ENCODE measurements around the gene DNM3. TPM values are rescaled to one million over a fixed set of nuclear protein-coding genes. Genes with fewer than 3 reads are reported as not detected.
A peak's percentile ranks its signal among the peaks of the same experiment; 100 is the strongest.

DNM3 gene
- total and polyA plus RNA-seq, 2 experiments from 2014 or later = 0.11 to 1.4 TPM

DNA sequence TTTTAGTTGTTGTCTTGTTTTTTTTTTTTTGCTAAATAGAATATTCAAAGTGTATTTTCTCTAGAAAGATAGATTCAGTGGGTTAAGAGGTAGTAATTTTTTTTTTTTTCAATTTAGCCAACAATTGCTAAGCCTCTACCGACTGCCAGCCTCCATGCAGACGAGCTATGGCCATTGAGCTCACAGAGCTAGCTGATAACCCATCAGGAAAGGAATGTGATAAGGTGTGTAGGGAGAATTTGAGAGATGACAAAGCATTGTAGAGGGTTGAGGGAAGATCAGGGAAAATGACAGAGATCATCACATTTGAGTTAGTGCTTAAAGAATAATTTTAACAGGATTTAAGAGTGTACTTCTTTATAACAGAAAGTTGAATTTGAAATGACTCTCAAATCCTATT, 30.6 kb downstream of the DNM3 start:
- H3K4me3 ChIP-seq = no peak overlapping the region
- no peaks in the 10 kb centered on the region for H3K9me3 ChIP-seq (ENCODE audit: low read depth)
- no peak for DNase-seq
- no peaks in the 10 kb centered on the region for H3K27me3 ChIP-seq (replicated peaks; ENCODE audit: insufficient read depth)
- H3K9ac ChIP-seq = no peak overlapping the region
- H3K9me2 ChIP-seq (ENCODE audit: insufficient read depth) = no peaks in the 10 kb centered on the region
- no peak overlapping the region for H3K27ac ChIP-seq
- H3K4me2 ChIP-seq (ENCODE audit: unreplicated experiment) = no peak overlapping the region
- TF ChIP-seq EZH2phosphoT487 (IDR thresholded peaks at IDR 0.05; ENCODE audit: insufficient read depth, low read depth) (no peak), EZH2 (IDR thresholded peaks at IDR 0.05; ENCODE audit: insufficient read depth, poor library complexity, severe bottlenecking) (no peak)
- H3K79me2 ChIP-seq (ENCODE audit: insufficient read depth) = no peaks in the 10 kb centered on the region
- no peak overlapping the region for H2AFZ ChIP-seq
- 80% methylated on average over 2 of the region's 2 CpGs for WGBS, 2 experiments (ENCODE audit: low coverage in 1 of 2, low lambda C conversion rate in 2 of 2, missing lambda C conversion rate in 2 of 2)
- H3K36me3 ChIP-seq (ENCODE audit: low read depth) = no peaks in the 10 kb centered on the region
- in situ Hi-C loops (cut with MboI) = no loop called here
- no peaks in the 10 kb centered on the region for H3F3A ChIP-seq (ENCODE audit: insufficient read depth)
- no peaks in the 10 kb centered on the region for H4K20me1 ChIP-seq (ENCODE audit: insufficient read depth)
- no peaks in the 10 kb centered on the region for H3K4me1 ChIP-seq (ENCODE audit: insufficient read depth)

DNA sequence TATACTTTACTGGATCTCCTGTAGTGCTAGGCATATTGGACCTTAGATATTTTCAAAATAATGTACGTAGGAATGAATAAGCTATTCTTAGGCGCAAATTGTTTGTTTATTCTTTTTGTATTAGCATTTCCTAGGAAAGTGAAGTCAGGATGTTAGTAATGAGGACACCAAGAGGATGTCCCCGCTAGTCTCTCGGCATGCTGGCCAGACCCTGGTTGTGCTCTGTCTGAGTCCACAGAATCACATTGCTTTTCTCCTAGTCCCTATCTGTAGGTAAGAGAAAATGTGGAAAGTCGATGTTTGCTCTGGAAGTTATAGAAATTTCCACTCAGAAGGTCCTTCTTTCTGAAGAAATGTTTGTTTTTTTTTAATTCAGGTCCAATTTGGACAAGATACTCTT, 31.1 kb downstream of the DNM3 start:
- Histone ChIP-seq H2AFZ (no peak overlapping the region), H3K79me2 (ENCODE audit: insufficient read depth) (no peaks in the 10 kb centered on the region), H4K20me1 (ENCODE audit: insufficient read depth) (no peaks in the 10 kb centered on the region), H3F3A (ENCODE audit: insufficient read depth) (no peaks in the 10 kb centered on the region), H3K9ac (no peak overlapping the region), H3K9me3 (ENCODE audit: low read depth) (no peaks in the 10 kb centered on the region), H3K9me2 (ENCODE audit: insufficient read depth) (no peaks in the 10 kb centered on the region), H3K27me3 (replicated peaks; ENCODE audit: insufficient read depth) (no peaks in the 10 kb centered on the region), H3K27ac (no peak overlapping the region), H3K4me1 (ENCODE audit: insufficient read depth) (no peaks in the 10 kb centered on the region), H3K36me3 (ENCODE audit: low read depth) (no peaks in the 10 kb centered on the region), H3K4me2 (ENCODE audit: unreplicated experiment) (no peak overlapping the region), H3K4me3 (no peak overlapping the region)
- no peak for TF ChIP-seq EZH2phosphoT487 (IDR thresholded peaks at IDR 0.05; ENCODE audit: insufficient read depth, low read depth)
- TF ChIP-seq EZH2 (IDR thresholded peaks at IDR 0.05; ENCODE audit: insufficient read depth, poor library complexity, severe bottlenecking) = no peak
- in situ Hi-C loops (cut with MboI) = no loop called here
- no peak for DNase-seq
- WGBS, 2 experiments (ENCODE audit: low coverage in 1 of 2, low lambda C conversion rate in 2 of 2, missing lambda C conversion rate in 2 of 2) = 89 to 93% methylated on average over 5 of the region's 5 CpGs

DNA sequence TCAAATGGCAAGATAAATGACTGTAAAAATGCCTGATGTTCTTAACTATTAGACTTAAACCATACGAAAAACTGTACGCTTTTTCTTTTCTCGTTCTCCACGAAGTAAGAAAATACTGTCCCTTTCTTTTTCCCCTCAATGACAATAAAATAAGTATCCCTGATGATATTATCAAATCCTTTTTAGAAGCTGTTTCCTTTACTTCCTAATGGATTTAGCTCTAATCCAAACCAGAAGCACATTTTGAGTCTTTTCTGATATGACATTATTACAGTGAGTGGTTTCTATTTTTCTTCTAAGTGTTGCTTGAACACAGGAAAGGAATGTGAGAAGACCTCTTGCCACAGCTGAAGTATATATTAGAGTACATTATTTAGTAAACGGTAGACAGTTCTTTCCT, 32.4 kb downstream of the DNM3 start:
- in situ Hi-C loops (cut with MboI) = no loop called here
- Histone ChIP-seq H3K27ac (no peak overlapping the region), H3K4me1 (ENCODE audit: insufficient read depth) (no peaks in the 10 kb centered on the region), H4K20me1 (ENCODE audit: insufficient read depth) (no peaks in the 10 kb centered on the region), H3K4me3 (no peak overlapping the region), H3K36me3 (ENCODE audit: low read depth) (no peaks in the 10 kb centered on the region), H3K4me2 (ENCODE audit: unreplicated experiment) (no peak overlapping the region), H3K27me3 (replicated peaks; ENCODE audit: insufficient read depth) (no peaks in the 10 kb centered on the region), H3K9me2 (ENCODE audit: insufficient read depth) (no peaks in the 10 kb centered on the region), H3F3A (ENCODE audit: insufficient read depth) (no peaks in the 10 kb centered on the region), H2AFZ (no peak overlapping the region), H3K9me3 (ENCODE audit: low read depth) (no peaks in the 10 kb centered on the region), H3K79me2 (ENCODE audit: insufficient read depth) (no peaks in the 10 kb centered on the region), H3K9ac (no peak overlapping the region)
- no peak for TF ChIP-seq EZH2phosphoT487 (IDR thresholded peaks at IDR 0.05; ENCODE audit: insufficient read depth, low read depth)
- no peak for TF ChIP-seq EZH2 (IDR thresholded peaks at IDR 0.05; ENCODE audit: insufficient read depth, poor library complexity, severe bottlenecking)
- DNase-seq = no peak
- 77% methylated on average over 5 of the region's 5 CpGs for WGBS, 2 experiments (ENCODE audit: low coverage in 1 of 2, low lambda C conversion rate in 2 of 2, missing lambda C conversion rate in 2 of 2)

- H3F3A ChIP-seq (ENCODE audit: insufficient read depth) = no peaks in the 10 kb centered on the region
- H3K27ac ChIP-seq = no peak overlapping the region
- H3K9me2 ChIP-seq (ENCODE audit: insufficient read depth) = no peaks in the 10 kb centered on the region
- H3K4me2 ChIP-seq (ENCODE audit: unreplicated experiment) = no peak overlapping the region
- H3K9ac ChIP-seq = no peak overlapping the region
- no peaks in the 10 kb centered on the region for H3K9me3 ChIP-seq (ENCODE audit: low read depth)
- H3K4me3 ChIP-seq = no peak overlapping the region
- no peaks in the 10 kb centered on the region for H3K79me2 ChIP-seq (ENCODE audit: insufficient read depth)
- no peak overlapping the region for H2AFZ ChIP-seq
- peak; percentile 66 for DNase-seq
- no peaks in the 10 kb centered on the region for H3K36me3 ChIP-seq (ENCODE audit: low read depth)
- no peaks in the 10 kb centered on the region for H4K20me1 ChIP-seq (ENCODE audit: insufficient read depth)
- in situ Hi-C loops (cut with MboI) = no loop called here
- TF ChIP-seq EZH2 (IDR thresholded peaks at IDR 0.05; ENCODE audit: insufficient read depth, poor library complexity, severe bottlenecking) (no peak), EZH2phosphoT487 (IDR thresholded peaks at IDR 0.05; ENCODE audit: insufficient read depth, low read depth) (no peak)
- H3K4me1 ChIP-seq (ENCODE audit: insufficient read depth) = no peaks in the 10 kb centered on the region
- WGBS, 2 experiments (ENCODE audit: low coverage in 1 of 2, low lambda C conversion rate in 2 of 2, missing lambda C conversion rate in 2 of 2) = 23 to 39% methylated on average over 3 of the region's 3 CpGs
- H3K27me3 ChIP-seq (replicated peaks; ENCODE audit: insufficient read depth) = no peaks in the 10 kb centered on the region
These were observed 36.4 kb downstream of the DNM3 start for GRCh38 chr1:171877701-171878100.

DNA sequence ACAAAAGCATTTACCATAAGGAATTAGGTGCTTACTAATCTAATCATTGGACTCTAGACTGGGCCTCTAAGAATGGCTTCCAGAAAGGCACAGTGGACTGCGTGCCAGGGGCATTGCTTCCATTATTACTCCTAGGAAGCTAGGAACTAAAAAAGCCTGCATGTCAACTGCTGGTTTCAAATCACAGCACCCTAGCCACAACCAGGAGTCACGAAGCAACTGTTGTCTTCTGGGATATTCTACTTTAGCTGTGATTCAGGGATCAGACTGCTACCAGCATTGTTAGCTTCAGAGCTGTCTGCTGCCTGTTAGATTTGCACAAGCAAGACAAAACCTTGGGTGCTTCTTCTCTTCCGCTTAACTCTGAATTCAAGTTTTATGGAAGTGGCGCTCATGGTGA, 38.3 kb downstream of the DNM3 start:
- H3K4me2 ChIP-seq (ENCODE audit: unreplicated experiment) = no peak overlapping the region
- 94 to 100% methylated on average over 4 of the region's 4 CpGs for WGBS, 2 experiments (ENCODE audit: low coverage in 1 of 2, low lambda C conversion rate in 2 of 2, missing lambda C conversion rate in 2 of 2)
- no peak overlapping the region for H3K27ac ChIP-seq
- H3K27me3 ChIP-seq (replicated peaks; ENCODE audit: insufficient read depth) = no peaks in the 10 kb centered on the region
- H3K9me2 ChIP-seq (ENCODE audit: insufficient read depth) = no peaks in the 10 kb centered on the region
- no peak for DNase-seq
- in situ Hi-C loops (cut with MboI) = no loop called here
- no peaks in the 10 kb centered on the region for H3K36me3 ChIP-seq (ENCODE audit: low read depth)
- H3K9ac ChIP-seq = no peak overlapping the region
- H3K4me3 ChIP-seq = no peak overlapping the region
- no peaks in the 10 kb centered on the region for H3K79me2 ChIP-seq (ENCODE audit: insufficient read depth)
- no peaks in the 10 kb centered on the region for H3F3A ChIP-seq (ENCODE audit: insufficient read depth)
- no peaks in the 10 kb centered on the region for H3K9me3 ChIP-seq (ENCODE audit: low read depth)
- TF ChIP-seq EZH2 (IDR thresholded peaks at IDR 0.05; ENCODE audit: insufficient read depth, poor library complexity, severe bottlenecking) (no peak), EZH2phosphoT487 (IDR thresholded peaks at IDR 0.05; ENCODE audit: insufficient read depth, low read depth) (no peak)
- H3K4me1 ChIP-seq (ENCODE audit: insufficient read depth) = no peaks in the 10 kb centered on the region
- no peaks in the 10 kb centered on the region for H4K20me1 ChIP-seq (ENCODE audit: insufficient read depth)
- H2AFZ ChIP-seq = no peak overlapping the region

Data from GM23248 (cell line).